NCI-H82 (cell line): ENCODE data around the gene RPL37.
A peak's percentile ranks its signal among the peaks of the same experiment; 100 is the strongest.
"Not testable (repeated sequence)": the region's sequence is repeated elsewhere in the genome, so short reads cannot be mapped to it uniquely, and the experiment has no call there.

Experiments used
- DNase-seq: peaks from one replicate; lab custom pipeline; 2025; lab: John Stamatoyannopoulos, UW

Gene RPL37

DNA sequence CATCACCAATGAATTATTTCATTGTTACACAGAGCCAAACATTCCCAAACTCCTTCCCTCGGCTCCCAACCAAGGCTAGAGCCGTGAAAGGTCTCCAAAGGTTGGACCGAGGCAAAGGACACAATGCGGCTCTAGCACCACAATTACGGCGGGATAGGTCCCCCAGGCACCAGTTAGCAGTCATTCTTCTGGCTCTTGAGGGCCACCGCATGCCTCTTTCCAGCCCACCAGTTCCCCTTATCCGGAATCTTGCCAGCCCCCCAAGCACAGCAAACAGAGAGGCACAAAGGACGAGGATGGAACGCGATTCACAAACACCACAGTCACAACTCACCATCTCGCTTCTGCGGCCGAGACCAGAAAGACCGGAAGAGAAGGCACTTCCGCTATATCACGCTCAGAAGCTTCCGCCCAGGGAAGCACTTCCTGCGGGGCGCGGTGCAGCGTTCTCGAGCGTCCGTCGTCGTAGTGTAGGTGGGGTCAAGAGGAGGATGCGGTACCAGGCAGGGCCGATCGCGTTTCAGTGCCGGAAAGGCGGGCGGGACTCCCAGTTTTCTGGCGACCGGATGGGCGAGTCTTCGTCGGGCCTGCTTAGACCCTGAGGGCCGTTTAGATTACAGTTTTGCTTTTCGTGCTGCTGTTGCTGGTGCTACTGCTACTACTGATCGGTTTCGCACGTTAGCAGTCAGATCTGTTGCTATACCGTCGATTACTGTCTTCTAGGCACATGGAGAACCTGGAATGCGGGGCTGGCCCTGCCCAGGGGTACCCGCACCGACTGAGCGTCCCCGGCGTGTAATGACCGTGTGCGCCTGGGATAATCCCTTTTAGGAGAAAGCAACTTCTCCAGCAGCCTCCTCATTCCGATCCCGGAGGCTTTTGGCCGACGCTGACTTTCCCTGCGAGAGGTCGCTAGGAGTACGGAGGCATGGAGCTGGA is at the start of gene RPL37:
TSS of gene RPL37 (minus strand) at position 374 of the 939 bp plus-strand sequence. CDS start at position 337, 37 bp downstream.
- peak; percentile 97 for DNase-seq

DNA sequence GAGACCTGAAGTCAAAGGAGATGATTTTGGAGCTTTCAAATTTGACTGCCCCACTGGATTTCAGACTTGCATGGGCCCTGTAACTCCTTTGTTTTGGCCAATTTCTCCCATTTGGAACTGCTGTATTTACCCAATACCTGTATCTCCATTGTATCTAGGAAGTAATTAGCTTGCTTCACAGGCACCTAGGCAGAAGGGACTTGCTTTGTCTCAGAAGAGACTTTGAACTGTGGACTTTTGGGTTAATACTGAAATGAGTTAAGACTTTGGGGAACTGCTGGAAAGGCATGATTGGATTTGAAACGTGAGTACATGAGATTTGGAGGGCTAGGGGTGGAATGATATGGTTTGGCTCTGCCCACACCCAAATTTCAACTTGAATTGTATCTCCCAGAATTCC is 48.0 kb upstream of the RPL37 start:
- DNase-seq, result not testable (repeated sequence)

GRCh38 chr5:40882291-40882690 is 47.3 kb upstream of the RPL37 start:
- DNase-seq, result no peak

GRCh38 chr5:40879163-40879942 is 44.3 kb upstream of the RPL37 start:
- peak; percentile 18 for DNase-seq

DNA sequence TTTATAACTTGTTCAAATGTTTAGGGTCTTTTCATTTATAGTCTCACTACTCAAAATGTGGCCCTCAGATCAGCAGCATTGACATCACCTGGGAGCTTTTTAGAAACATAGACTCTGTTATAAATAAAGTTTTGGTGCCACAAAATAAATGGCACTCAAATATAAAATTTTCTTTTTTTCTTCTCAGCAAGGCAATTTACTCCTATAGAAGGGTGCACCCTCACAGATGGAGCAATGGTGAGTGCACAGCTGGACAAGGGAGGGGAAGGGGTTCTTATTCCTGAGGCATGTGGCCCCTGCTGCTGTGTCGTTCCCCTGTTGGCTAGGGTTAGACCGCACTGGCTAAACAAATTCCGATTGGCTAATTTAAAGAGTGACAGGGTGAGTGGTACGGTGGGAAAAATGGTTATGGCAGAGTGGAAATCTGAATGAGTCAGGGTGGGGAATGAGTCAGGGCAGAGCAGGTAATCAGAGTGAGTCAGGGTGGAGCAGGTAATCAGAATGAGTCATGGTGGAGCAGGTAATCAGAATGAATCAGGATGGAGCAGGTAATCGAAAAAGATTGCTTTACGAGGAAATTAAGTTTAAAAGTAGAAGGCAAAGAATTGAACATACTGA is 42.5 kb upstream of the RPL37 start:
- DNase-seq, result no peak

DNA sequence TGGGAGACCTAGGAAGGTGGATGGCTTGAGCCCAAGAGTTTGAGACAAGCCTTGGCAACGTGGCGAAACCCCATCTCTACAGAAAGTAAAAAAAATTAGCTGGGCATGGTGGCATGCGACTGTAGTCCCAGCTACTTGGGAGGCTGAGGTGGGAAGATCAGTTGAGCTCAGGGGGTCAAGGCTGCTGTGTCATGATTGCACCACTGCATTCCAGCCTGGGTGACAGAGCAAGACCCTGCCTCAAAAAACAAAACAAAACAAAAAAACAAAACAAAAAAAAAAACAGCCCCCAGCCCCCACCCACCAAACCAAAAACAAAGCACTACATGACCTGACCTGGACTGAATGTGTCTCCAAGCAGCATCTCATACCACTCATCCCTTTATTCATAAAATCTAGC is 40.9 kb upstream of the RPL37 start:
- no peak for DNase-seq

DNA sequence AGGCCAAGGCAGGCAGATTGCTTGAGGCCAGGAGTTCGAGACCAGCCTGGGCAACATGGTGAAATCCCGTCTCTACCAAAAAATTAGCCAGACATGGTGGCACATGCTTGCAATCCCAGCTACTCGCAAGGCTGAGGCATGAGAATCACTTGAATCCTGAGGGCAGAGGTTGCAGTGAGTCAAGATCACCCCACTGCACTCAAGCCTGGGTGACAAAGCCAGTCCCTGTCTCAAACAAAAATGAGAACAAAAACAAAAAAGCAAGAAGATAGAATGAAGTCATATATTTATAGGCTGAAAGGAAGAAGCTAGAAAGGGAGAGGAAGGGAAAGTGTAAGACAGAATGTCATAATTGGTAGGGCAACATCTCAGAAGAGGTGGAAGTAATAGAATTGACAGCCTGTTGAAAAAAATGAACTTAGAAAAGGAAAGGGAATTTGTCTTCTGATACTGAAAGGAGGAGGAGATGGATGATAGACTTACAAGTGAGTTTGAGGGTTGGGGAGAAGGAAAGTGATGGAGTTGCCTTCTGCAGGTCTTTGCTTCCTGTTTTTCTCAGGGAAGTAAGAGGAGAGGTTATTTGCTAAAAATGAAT is 38.4 kb upstream of the RPL37 start:
- no peak for DNase-seq

- not testable (repeated sequence) for DNase-seq
Measured at GRCh38 chr5:40872253-40872652, 37.2 kb upstream of the RPL37 start.

GRCh38 chr5:40871177-40871576 is 36.2 kb upstream of the RPL37 start:
- DNase-seq, result no peak

DNA sequence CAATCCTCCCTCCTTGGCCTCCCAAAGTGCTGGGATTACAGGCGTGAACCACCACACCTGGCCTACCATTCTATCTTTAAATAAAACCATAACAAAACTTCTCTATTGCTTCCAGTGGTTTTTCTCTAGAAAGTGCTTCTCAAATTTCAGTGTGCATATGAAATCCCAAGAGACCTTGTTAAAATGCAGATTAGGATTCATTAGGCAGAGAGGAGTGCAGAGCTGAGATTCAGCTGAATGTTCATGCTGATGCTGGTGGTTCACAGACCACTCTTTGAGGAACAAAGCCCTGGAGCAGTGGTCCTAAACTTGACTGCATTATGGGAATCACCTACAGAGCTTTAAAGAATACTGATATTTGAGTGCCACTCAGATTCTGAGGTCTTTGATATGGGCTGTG is 34.4 kb upstream of the RPL37 start:
- no peak for DNase-seq

DNA sequence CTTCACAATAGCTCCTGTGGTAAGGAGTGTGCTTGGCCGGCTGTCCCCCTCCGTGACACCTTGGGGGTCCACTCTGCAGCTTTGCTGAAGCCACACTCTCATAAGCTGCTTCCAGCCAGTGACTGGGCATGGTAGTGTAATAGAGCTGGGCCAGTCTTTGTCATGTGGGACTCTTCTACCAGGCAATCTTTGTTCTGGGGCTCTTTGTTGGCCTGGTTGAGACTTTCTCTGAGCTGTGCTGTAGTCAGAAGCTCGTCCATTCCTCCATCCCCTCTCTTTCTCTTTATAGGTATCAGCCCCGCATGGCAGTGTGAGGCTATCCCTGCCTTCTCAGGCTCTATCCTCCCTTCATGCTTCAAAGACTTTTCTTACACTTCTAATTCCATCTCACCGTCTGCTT is 31.8 kb upstream of the RPL37 start:
- no peak for DNase-seq

- DNase-seq, result not testable (repeated sequence)
Measured at GRCh38 chr5:40865004-40865403, 30.0 kb upstream of the RPL37 start.

- DNase-seq, result no peak
Measured at GRCh38 chr5:40860711-40861110, 25.7 kb upstream of the RPL37 start.

DNA sequence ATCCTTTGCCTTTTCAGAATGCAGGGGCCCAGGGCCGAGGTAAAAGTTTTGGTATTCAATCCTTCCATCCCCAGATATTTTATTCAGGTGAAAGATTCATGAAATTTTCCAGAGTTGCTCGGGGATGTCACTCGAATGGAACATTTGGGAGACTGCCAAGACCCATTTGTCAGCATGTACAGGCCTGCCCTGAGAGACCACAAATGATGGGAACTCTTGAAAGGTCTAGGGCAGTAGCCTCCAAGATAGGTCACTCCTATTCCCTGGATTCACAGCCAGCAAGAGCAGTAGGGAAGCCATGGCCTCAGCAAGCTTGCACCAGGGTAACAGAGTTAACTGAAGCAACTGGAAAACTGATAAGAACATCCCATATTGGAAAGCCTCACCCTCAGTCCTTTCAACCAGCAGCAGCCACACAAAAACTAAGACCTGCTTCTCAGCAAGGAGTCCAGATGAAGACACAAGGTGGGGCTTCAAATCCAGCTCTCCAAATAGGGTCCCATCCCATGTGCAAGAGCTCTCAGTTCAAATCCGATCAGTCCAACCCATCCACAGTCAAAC is 18.7 kb upstream of the RPL37 start:
- no peak for DNase-seq

DNA sequence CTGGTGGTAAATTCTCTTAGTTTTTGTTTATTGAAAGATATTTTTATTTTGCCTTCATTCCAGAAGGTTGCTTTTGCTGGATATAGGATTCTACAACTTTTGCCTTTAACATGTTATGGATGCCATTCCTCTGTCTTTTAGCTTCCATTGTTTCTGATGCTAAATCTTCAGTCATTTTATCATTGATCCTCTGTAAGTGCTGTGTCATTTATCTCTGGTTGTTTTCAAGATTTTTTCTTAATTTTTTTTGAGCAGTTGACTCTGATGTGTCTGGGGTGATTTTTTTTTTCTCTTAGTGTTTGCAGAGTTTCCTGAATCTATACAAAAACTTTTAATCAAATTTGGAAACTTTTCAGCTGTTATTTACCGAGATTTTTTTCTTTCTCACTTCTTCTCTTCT is 12.5 kb upstream of the RPL37 start:
- no peak for DNase-seq

DNA sequence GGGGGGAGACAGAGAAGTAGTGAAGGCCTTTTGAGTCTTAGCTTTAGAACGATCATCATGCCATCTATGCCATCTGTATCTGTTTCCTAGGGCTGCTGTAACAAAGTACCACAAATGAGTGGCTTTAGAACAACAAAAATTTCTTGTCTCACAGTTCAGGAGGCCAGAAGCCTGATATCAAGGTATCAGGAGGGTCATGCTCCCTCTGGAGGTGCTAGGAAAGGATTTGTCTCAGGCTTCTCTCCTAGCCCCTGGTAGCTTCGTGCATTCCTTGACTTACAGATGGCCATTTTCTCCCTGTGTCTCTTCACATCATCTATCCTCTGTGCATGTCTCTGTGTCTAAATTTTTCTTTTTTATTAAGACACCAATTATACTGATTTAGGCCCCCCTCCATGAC is 11.3 kb upstream of the RPL37 start:
- no peak for DNase-seq

GRCh38 chr5:40844565-40844964 is 9.5 kb upstream of the RPL37 start:
- DNase-seq, result no peak

DNA sequence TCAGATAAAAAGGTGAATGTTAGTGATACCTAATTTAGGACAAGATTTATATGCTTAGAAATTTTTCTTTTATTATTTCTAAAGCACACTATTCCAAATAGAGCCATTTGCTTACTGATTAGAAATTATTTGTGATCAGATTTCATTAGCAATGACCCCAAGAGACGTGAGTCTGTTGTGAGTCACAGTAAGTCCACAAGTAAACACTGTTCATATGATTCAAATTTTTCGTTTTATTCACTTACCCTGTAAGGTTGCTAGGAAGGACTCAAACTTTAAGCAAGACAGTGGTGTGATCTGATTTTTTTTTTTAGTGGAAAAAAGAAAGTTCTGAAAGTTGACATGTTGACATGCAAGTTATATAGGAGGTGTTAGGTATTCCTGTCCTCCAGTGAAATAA is 7.3 kb upstream of the RPL37 start:
- no peak for DNase-seq

DNA sequence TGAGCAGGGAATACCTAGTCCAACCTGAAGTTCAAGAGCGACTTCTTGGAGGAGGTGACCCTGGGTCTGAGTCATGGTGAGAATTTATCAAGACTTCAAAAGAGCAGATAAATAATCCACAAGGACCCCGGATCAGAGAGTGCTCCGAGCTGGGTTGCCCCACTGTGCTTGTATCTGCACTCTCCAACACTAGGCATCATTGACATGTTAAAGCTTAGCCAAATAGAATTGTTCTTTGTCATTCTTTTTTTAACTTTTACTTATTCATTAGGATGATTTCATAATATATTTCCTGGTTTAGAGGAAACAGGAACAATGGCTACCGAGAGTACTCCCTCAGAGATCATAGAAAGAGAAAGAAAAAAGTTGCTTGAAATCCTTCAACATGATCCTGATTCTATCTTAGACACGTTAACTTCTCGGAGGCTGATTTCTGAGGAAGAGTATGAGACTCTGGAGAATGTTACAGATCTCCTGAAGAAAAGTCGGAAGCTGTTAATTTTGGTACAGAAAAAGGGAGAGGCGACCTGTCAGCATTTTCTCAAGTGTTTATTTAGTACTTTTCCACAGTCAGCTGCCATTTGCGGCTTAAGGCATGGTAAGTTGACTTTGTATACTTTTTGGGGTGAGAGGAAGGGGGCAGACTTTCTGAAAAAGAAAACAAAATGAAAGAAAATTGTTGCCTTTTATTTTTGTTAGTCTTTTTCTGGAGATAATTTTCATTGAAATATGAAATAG is 6.2 kb upstream of the RPL37 start, which contains the start of gene CARD6:
TSS of gene CARD6 (plus strand) at position 300 of the 738 bp plus-strand sequence. CDS start at position 316, 16 bp downstream.
- DNase-seq, result no peak

DNA sequence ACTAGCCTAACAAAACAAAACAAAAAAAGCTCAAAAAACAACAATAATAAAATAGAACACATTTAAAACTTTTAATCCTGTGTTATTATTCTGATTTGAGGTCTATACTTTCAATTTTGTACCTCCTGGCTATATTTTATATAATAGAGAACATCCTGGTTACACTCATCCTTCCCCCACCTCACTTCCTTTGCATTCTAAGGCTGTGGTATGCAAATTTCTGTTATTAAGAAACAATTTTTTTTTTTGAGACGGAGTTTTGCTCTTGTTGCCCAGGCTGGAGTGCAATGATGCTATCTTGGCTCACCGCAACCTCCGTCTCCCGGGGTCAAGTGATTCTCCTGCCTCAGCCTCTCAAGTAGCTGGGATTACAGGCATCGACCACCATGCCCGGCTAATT is 3.1 kb upstream of the RPL37 start:
- no peak for DNase-seq

DNA sequence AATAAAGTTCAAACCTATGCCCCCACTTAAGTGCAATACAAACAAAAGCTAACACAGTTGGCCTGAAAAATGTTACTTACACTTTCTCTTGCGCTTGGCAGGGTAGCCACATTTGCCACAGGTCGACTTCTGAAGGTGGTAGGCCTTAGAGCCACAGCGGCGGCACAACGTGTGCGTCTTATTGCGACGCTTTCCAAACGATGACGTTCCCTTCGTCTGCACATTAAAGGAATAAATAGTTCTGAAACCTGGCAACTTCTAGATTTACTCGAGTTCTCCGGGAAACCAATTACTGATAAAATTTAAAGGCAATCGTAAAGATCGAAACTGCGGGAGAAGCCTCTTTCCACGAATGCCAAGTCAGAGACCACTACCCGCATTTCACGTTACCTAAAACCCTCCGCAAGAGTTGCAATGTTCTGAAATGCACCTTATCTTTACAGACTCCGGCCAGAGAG is 602 bp downstream of the RPL37 start:
- DNase-seq, result peak; percentile 29
